Caco-2 (cell line): Measurements from ENCODE around the gene AAGAB. TPM values are rescaled to one million over a fixed set of nuclear protein-coding genes. Genes with fewer than 3 reads are reported as not detected.

Experiments used
- BruUV-seq: library from RNA; stranded (reverse); fragments of 400-500 nt; replicated peaks from 2 replicates; lab custom pipeline; 2021; lab: Mats Ljungman, UMichigan
- CTCF ChIA-PET: fragments of 300-600 bp; sonication (Branson Sonifier 250); formaldehyde crosslinking; loops from one replicate; lab custom pipeline; 2022; ENCODE audit warnings: antibody characterized with exemption; lab: Charles Lee
- POLR2A ChIA-PET: fragments of 300-600 bp; sonication (Branson Sonifier 250); formaldehyde crosslinking; loops from one replicate; lab custom pipeline; 2022; ENCODE audit warnings: antibody characterized with exemption; lab: Charles Lee
- DNase-seq, 2 experiments: peaks; one replicate each; pipeline versions ENCODE4 v3.0.0 to v3.0.0-alpha.2; 2020 to 2022
- H3K27me3 ChIP-seq: replicated peaks from 2 replicates; pipeline ENCODE4 v1.6.0; 2011; ENCODE audit warnings: low read length; ENCODE audit not compliant: control insufficient read depth, insufficient read depth
- H3K36me3 ChIP-seq: 2 replicates; pipeline ENCODE4 v1.5.1; 2011; ENCODE audit warnings: low read length; ENCODE audit not compliant: control insufficient read depth, insufficient read depth
- H3K4me1 ChIP-seq: fragments of 250-450 bp; sonication (Bioruptor Pico); 2 replicates; pipeline ENCODE4 v1.5.1; 2020; ENCODE audit warnings: mild to moderate bottlenecking
- H3K4me3 ChIP-seq: 2 replicates; pipeline ENCODE4 v1.5.1; 2011; ENCODE audit warnings: low read depth, mild to moderate bottlenecking, control low read depth, low read length
- H3K9me3 ChIP-seq: fragments of 250-450 bp; sonication (Bioruptor Pico); 2 replicates; pipeline ENCODE4 v1.5.1; 2020; ENCODE audit warnings: mild to moderate bottlenecking, moderate library complexity
- H3K27ac Mint-ChIP-seq: one replicate; pipeline ENCODE4 v1.8.0; 2022; ENCODE audit warnings: mixed read lengths; ENCODE audit not compliant: unreplicated experiment
- H3K27me3 Mint-ChIP-seq: one replicate; pipeline ENCODE4 v1.8.0; 2022; ENCODE audit warnings: mixed read lengths; ENCODE audit not compliant: insufficient read depth, unreplicated experiment
- H3K36me3 Mint-ChIP-seq: one replicate; pipeline ENCODE4 v1.8.0; 2022; ENCODE audit warnings: mild to moderate bottlenecking, mixed read lengths; ENCODE audit not compliant: insufficient read depth, unreplicated experiment
- H3K4me1 Mint-ChIP-seq: one replicate; pipeline ENCODE4 v1.8.0; 2022; ENCODE audit warnings: low read depth, mixed read lengths; ENCODE audit not compliant: unreplicated experiment
- H3K4me3 Mint-ChIP-seq: one replicate; pipeline ENCODE4 v1.8.0; 2022; ENCODE audit warnings: mild to moderate bottlenecking, moderate library complexity, mixed read lengths; ENCODE audit not compliant: unreplicated experiment
- H3K9me3 Mint-ChIP-seq: one replicate; pipeline ENCODE4 v1.8.0; 2022; ENCODE audit warnings: mixed read lengths; ENCODE audit not compliant: unreplicated experiment
- CTCF ChIP-seq, 2 experiments: fragments of 200-600 bp in 1 of 2; IDR thresholded peaks; 1 replicate in 1 of 2; 2 replicates in 1 of 2; pipeline versions ENCODE4 v1.5.1 to v1.8.0; 2011 to 2022; ENCODE audit warnings: antibody characterized with exemption in 1 of 2, control low read depth in 1 of 2, inconsistent platforms in 1 of 2, low read depth in 1 of 2, low read length in 1 of 2, mild to moderate bottlenecking in 1 of 2, moderate library complexity in 1 of 2; ENCODE audit not compliant: insufficient read depth in 1 of 2, severe bottlenecking in 1 of 2, unreplicated experiment in 1 of 2
- intact Hi-C: fragments of 100-400 bp; cut with micrococcal nuclease; formaldehyde crosslinking; loops from one replicate; pipeline ENCODE4 v1.10.0; 2022; ENCODE audit not compliant: unreplicated experiment
- total RNA-seq: library from RNA; stranded (reverse); gene quantifications from 2 replicates; pipeline ENCODE4 v1.2.3, GENCODE V29; 2022

Gene AAGAB
- total RNA-seq, 1 experiment from 2014 or later: 64.6 TPM

- H3K4me3 Mint-ChIP-seq: no peak overlapping the region
- H3K36me3 ChIP-seq: 0 out of 2 replicates have a peak, but pooled peaks cover 2% of the 10 kb centered on the region
- intact Hi-C loops: no loop called here
- no peaks in the 10 kb centered on the region for H3K4me1 Mint-ChIP-seq
- ChIA-PET CTCF (no interaction called here), POLR2A (no interaction called here)
- H3K27me3 Mint-ChIP-seq: no peaks in the 10 kb centered on the region
- no peak for DNase-seq
- TF ChIP-seq CTCF (IDR thresholded peaks at IDR 0.05; ENCODE audit: insufficient read depth in 1 of 2, low read depth in 1 of 2, low read length in 1 of 2, severe bottlenecking in 1 of 2, unreplicated experiment in 1 of 2): no peak
- BruUV-seq: no TSS peak
- H3K27me3 ChIP-seq: no peaks in the 10 kb centered on the region
- no peaks in the 10 kb centered on the region for H3K9me3 Mint-ChIP-seq
- H3K4me1 ChIP-seq: peaks cover 10% of the 10 kb centered on the region; the same call in 1 of the 2 replicates
- H3K36me3 Mint-ChIP-seq: peaks cover 72% of the 10 kb centered on the region
- H3K9me3 ChIP-seq: no peaks in the 10 kb centered on the region
- no peak overlapping the region for H3K4me3 ChIP-seq
- H3K27ac Mint-ChIP-seq: no peak overlapping the region
Measured at GRCh38 chr15:67193223-67193990, 61.1 kb downstream of the AAGAB start.

- H3K4me3 ChIP-seq: no peak overlapping the region
- no peaks in the 10 kb centered on the region for H3K9me3 ChIP-seq
- H3K27ac Mint-ChIP-seq: no peak overlapping the region
- BruUV-seq: no TSS peak
- intact Hi-C loops: no loop called here
- no peaks in the 10 kb centered on the region for H3K4me1 Mint-ChIP-seq
- peaks cover 2% of the 10 kb centered on the region; the same call in 1 of the 2 replicates for H3K36me3 ChIP-seq
- no peaks in the 10 kb centered on the region for H3K27me3 ChIP-seq
- peaks cover 73% of the 10 kb centered on the region for H3K36me3 Mint-ChIP-seq
- H3K4me3 Mint-ChIP-seq: no peak overlapping the region
- H3K4me1 ChIP-seq: peaks cover 10% of the 10 kb centered on the region; the same call in 1 of the 2 replicates
- CTCF ChIA-PET: no interaction called here
- POLR2A ChIA-PET: no interaction called here
- no peak for DNase-seq
- no peak for TF ChIP-seq CTCF (IDR thresholded peaks at IDR 0.05; ENCODE audit: insufficient read depth in 1 of 2, low read depth in 1 of 2, low read length in 1 of 2, severe bottlenecking in 1 of 2, unreplicated experiment in 1 of 2)
- H3K27me3 Mint-ChIP-seq: no peaks in the 10 kb centered on the region
- no peaks in the 10 kb centered on the region for H3K9me3 Mint-ChIP-seq
Measured at GRCh38 chr15:67192185-67192820, 62.2 kb downstream of the AAGAB start.

- no peaks in the 10 kb centered on the region for H3K4me1 Mint-ChIP-seq
- POLR2A ChIA-PET: interaction anchor here (0.6 kb wide), 1 partner anchor 27 kb away, joined by 9 read pairs; no protein-coding TSS in a partner anchor
- H3K9me3 Mint-ChIP-seq: no peaks in the 10 kb centered on the region
- no peak for DNase-seq
- peaks cover 76% of the 10 kb centered on the region for H3K36me3 Mint-ChIP-seq
- peaks cover 5% of the 10 kb centered on the region; the same call in 1 of the 2 replicates for H3K36me3 ChIP-seq
- no peak overlapping the region for H3K4me3 Mint-ChIP-seq
- CTCF ChIA-PET: interaction anchor here (0.6 to 0.8 kb wide), 2 partner anchors 68 to 213 kb away, joined by 3 to 4 read pairs; no protein-coding TSS in a partner anchor
- H3K4me3 ChIP-seq: no peak overlapping the region
- intact Hi-C loops: no loop called here
- H3K9me3 ChIP-seq: no peaks in the 10 kb centered on the region
- peaks cover 10% of the 10 kb centered on the region; the same call in 1 of the 2 replicates for H3K4me1 ChIP-seq
- no peaks in the 10 kb centered on the region for H3K27me3 Mint-ChIP-seq
- no TSS peak for BruUV-seq
- no peak for TF ChIP-seq CTCF (IDR thresholded peaks at IDR 0.05; ENCODE audit: insufficient read depth in 1 of 2, low read depth in 1 of 2, low read length in 1 of 2, severe bottlenecking in 1 of 2, unreplicated experiment in 1 of 2)
- H3K27ac Mint-ChIP-seq: no peak overlapping the region
- no peaks in the 10 kb centered on the region for H3K27me3 ChIP-seq
Measured at GRCh38 chr15:67190813-67191212, 63.6 kb downstream of the AAGAB start.
